DOHH2 (cell line): ENCODE results near the gene EFL1.

Experiments
- H3F3A ChIP-seq: fragments of 200-600 bp; sonication (generic), shearing (Covaris generic); 2 replicates; pipeline ENCODE4 v1.6.0; 2016; ENCODE audit warnings: antibody characterized with exemption, mild to moderate bottlenecking; ENCODE audit not compliant: control insufficient read depth, insufficient read depth
- H3K27ac ChIP-seq: fragments of 200-600 bp; sonication (generic); 2 replicates; pipeline ENCODE4 v1.5.1; 2014; ENCODE audit warnings: low read depth, mild to moderate bottlenecking, low read length, moderate library complexity
- H3K27me3 ChIP-seq: fragments of 200-600 bp; sonication (generic); 2 replicates; pipeline ENCODE4 v1.6.1; 2014; ENCODE audit warnings: mild to moderate bottlenecking, low read length, mixed read lengths; ENCODE audit not compliant: control insufficient read depth
- H3K36me3 ChIP-seq: fragments of 200-600 bp; sonication (generic); 2 replicates; pipeline ENCODE4 v1.6.1; 2014; ENCODE audit warnings: mild to moderate bottlenecking, low read length, moderate library complexity, mixed read lengths; ENCODE audit not compliant: control insufficient read depth
- H3K4me1 ChIP-seq: fragments of 200-600 bp; sonication (generic); 2 replicates; pipeline ENCODE4 v1.6.1; 2014; ENCODE audit warnings: mild to moderate bottlenecking, low read length, mixed read lengths; ENCODE audit not compliant: control insufficient read depth
- H3K4me2 ChIP-seq: fragments of 200-600 bp; sonication (generic); 2 replicates; pipeline ENCODE4 v1.6.0; 2014; ENCODE audit warnings: mild to moderate bottlenecking, low read length, moderate library complexity
- H3K4me3 ChIP-seq: fragments of 200-600 bp; sonication (generic); 2 replicates; pipeline ENCODE4 v1.5.1; 2014; ENCODE audit warnings: mild to moderate bottlenecking, low read length, mixed read lengths
- H3K79me2 ChIP-seq: fragments of 200-600 bp; sonication (generic); 2 replicates; pipeline ENCODE4 v1.6.1; 2014; ENCODE audit warnings: mild to moderate bottlenecking, low read length, mixed read lengths; ENCODE audit not compliant: control insufficient read depth
- H3K9me2 ChIP-seq: fragments of 200-600 bp; sonication (generic); replicated peaks from 2 replicates; pipeline ENCODE4 v1.6.1; 2014; ENCODE audit warnings: mild to moderate bottlenecking, low read length, mixed read lengths; ENCODE audit not compliant: control insufficient read depth
- H3K9me3 ChIP-seq: fragments of 200-600 bp; sonication (generic); 2 replicates; pipeline ENCODE4 v1.6.1; 2014; ENCODE audit warnings: antibody characterized with exemption, low read length, mixed read lengths; ENCODE audit not compliant: control insufficient read depth, insufficient read depth
- H4K20me1 ChIP-seq: fragments of 200-600 bp; sonication (generic); 2 replicates; pipeline ENCODE4 v1.6.0; 2014; ENCODE audit warnings: low read depth, mild to moderate bottlenecking, antibody characterized with exemption, low read length, moderate library complexity; ENCODE audit not compliant: control insufficient read depth, insufficient read depth
- EZH2phosphoT487 ChIP-seq: fragments of 200-600 bp; sonication (generic); IDR thresholded peaks from 2 replicates; pipeline ENCODE4 v1.6.1; 2017; ENCODE audit warnings: borderline replicate concordance, mild to moderate bottlenecking, antibody characterized with exemption, low read length, moderate library complexity, mixed read lengths
- TF ChIP-seq, protein P1 (sequence below): fragments of 200-600 bp; sonication (generic); IDR thresholded peaks from one replicate; pipeline ENCODE4 v1.5.1; 2014; ENCODE audit warnings: antibody characterized with exemption, mild to moderate bottlenecking, low read depth, low read length; ENCODE audit not compliant: poor library complexity, severe bottlenecking

The EFL1 gene

GRCh38 chr15:82174471-82175235 is 87.9 kb downstream of the EFL1 start:
- Histone ChIP-seq H3K79me2 (no peaks in the 10 kb centered on the region), H3K9me2 (no peaks in the 10 kb centered on the region), H3K36me3 (no peaks in the 10 kb centered on the region), H3K27me3 (no peaks in the 10 kb centered on the region), H3K9me3 (no peaks in the 10 kb centered on the region), H3K27ac (no peak overlapping the region), H3K4me2 (no peak overlapping the region), H3F3A (no peaks in the 10 kb centered on the region), H3K4me3 (no peak overlapping the region), H3K4me1 (peaks cover 5% of the 10 kb centered on the region; the same call in 1 of the 2 replicates), H4K20me1 (no peaks in the 10 kb centered on the region)
- TF ChIP-seq EZH2phosphoT487, result no peak
- TF ChIP-seq, protein P1, sequence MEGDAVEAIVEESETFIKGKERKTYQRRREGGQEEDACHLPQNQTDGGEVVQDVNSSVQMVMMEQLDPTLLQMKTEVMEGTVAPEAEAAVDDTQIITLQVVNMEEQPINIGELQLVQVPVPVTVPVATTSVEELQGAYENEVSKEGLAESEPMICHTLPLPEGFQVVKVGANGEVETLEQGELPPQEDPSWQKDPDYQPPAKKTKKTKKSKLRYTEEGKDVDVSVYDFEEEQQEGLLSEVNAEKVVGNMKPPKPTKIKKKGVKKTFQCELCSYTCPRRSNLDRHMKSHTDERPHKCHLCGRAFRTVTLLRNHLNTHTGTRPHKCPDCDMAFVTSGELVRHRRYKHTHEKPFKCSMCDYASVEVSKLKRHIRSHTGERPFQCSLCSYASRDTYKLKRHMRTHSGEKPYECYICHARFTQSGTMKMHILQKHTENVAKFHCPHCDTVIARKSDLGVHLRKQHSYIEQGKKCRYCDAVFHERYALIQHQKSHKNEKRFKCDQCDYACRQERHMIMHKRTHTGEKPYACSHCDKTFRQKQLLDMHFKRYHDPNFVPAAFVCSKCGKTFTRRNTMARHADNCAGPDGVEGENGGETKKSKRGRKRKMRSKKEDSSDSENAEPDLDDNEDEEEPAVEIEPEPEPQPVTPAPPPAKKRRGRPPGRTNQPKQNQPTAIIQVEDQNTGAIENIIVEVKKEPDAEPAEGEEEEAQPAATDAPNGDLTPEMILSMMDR, result no peak

DNA sequence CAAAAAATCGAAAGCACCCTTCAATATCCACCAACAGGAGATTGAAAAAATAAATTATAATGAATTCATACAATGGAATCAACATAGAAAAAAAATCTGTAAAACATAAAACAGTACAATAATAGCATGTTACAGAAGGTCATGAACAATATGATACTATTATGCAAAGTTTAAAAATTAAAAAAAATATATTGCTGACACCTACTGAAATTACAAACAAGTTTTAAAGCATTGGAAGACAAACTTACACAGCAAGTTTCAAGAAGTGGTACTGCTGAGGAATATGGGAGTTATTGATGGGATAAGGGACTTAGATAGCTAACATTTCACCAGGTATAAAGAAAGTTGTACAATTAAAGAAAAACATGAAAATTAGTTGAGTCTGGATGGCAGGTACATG is 89.4 kb downstream of the EFL1 start:
- peaks cover 5% of the 10 kb centered on the region; the same call in 1 of the 2 replicates for H3K4me1 ChIP-seq
- no peaks in the 10 kb centered on the region for H4K20me1 ChIP-seq
- H3K4me2 ChIP-seq, result no peak overlapping the region
- no peaks in the 10 kb centered on the region for H3K9me3 ChIP-seq
- H3K79me2 ChIP-seq, result no peaks in the 10 kb centered on the region
- H3K9me2 ChIP-seq, result no peaks in the 10 kb centered on the region
- H3K4me3 ChIP-seq, result no peak overlapping the region
- no peaks in the 10 kb centered on the region for H3K36me3 ChIP-seq
- TF ChIP-seq EZH2phosphoT487, result no peak
- TF ChIP-seq, protein P1, result no peak
- no peaks in the 10 kb centered on the region for H3K27me3 ChIP-seq
- H3K27ac ChIP-seq, result no peak overlapping the region
- H3F3A ChIP-seq, result no peaks in the 10 kb centered on the region

- Histone ChIP-seq H3K27ac (no peak overlapping the region), H3K4me2 (no peak overlapping the region), H3K4me1 (peaks cover 5% of the 10 kb centered on the region; the same call in 1 of the 2 replicates), H3K27me3 (no peaks in the 10 kb centered on the region), H3K79me2 (no peaks in the 10 kb centered on the region), H4K20me1 (no peaks in the 10 kb centered on the region), H3F3A (no peaks in the 10 kb centered on the region), H3K4me3 (no peak overlapping the region), H3K9me3 (no peaks in the 10 kb centered on the region), H3K9me2 (no peaks in the 10 kb centered on the region), H3K36me3 (no peaks in the 10 kb centered on the region)
- TF ChIP-seq EZH2phosphoT487, result no peak
- TF ChIP-seq, protein P1, result no peak
Observed at GRCh38 chr15:82172506-82172905, 90.0 kb downstream of the EFL1 start.
